GM18907 (cell line): Measurements from ENCODE around the gene HRH3.

Experiments used
- ATAC-seq: cut with Tn5 transposase; IDR thresholded peaks from one replicate; pipeline ENCODE4 v1.9.1; 2021; ENCODE audit warnings: mild to moderate bottlenecking, moderate library complexity; ENCODE audit not compliant: unreplicated experiment

The HRH3 gene

GRCh38 chr20:62201173-62202082 is 18.6 kb downstream of the HRH3 start:
- peak; percentile 62 for ATAC-seq

DNA sequence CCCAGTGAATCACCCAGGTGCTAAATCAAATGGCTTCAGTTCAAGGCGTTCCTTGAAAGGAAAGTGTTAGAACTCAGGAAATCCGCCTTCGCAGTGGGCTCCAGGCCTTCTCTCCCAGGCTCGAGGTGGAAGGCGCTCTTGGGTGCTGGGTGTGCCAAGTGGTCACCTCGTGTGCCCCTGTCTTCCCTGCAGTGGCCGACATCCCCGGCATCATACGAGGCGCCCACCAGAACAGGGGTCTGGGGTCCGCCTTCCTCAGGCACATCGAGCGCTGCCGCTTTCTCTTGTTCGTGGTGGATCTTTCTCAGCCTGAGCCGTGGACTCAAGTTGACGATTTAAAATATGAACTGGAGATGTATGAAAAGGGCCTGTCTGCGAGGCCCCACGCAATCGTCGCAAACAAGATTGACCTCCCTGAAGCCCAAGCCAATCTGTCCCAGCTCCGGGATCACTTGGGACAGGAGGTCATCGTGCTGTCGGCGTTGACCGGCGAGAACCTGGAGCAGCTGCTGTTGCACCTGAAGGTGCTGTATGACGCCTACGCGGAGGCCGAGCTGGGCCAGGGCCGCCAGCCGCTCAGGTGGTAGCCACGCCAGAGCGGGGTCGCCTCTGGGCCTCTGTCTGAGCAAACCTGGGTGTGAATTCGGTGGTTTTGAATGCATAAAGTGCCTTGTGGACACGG is 19.4 kb downstream of the HRH3 start:
- ATAC-seq: no peak

DNA sequence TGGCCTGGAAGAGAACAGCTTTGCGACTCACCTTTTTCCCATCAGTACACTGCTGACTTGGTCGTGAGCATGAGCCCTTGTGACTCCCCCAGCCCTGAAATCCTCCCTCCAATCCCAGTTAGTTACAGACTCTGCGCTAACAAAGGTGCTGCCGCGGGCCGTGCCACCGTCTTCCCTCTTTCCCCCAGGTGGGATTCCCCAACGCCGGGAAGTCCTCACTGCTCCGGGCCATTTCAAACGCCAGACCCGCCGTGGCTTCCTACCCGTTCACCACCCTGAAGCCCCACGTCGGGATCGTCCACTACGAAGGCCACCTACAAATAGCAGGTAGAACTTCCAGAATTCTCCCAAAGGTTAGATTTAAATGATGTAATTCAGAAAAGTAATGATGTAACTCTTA is 21.1 kb downstream of the HRH3 start:
- no peak for ATAC-seq

DNA sequence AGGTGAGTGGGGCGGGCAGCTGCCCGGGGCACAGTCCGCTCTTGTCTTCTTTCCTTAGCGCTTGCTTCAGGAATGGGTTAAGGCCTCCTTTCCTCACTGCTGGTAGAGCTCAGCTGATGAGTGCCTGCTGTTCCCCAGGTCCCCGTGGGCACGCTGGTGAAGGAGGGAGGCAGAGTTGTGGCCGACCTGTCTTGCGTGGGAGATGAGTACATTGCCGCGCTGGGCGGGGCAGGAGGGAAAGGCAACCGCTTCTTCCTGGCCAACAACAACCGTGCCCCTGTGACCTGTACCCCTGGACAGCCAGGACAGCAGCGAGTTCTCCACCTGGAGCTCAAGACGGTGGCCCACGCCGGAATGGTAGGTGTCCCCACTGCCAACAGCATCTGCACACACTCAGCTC is 21.6 kb downstream of the HRH3 start:
- no peak for ATAC-seq

DNA sequence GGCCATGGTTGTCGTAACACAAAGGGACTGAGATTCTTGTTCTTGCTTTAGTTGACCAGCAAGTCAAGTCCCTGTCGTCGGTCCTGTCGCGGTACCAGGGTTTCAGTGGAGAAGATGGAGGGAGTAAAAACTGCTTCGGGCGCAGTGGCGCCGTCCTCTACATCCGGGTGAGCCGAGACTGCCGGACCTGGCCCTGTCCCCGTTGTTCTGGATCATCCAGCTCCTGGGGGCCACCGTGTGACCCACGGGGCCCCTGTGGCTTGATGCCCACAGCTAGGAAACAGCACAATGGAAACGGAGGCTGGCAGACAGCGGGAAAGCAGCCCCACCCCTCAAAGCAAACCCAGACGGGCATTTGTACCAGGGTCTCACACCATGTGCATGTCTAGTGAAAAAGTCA is 22.3 kb downstream of the HRH3 start:
- no peak for ATAC-seq

DNA sequence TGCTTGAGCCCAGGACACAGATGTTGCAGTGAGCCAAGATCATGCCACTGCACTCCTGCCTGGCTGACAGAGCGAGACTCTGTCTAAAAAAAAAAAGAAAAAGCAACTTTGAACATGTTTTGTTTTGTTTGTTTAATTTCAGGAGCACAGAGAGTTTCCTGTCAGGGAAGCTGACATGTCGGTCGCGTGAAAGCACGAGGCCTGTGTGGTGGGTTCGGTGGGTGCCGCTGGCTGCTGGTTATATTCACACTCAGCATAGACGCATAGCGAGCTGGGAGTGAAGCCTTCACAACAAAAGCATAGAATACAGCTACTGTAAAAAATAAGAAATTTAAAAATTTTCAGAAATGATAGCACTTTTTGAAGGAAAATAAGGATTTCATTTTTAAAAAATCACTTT is 22.8 kb downstream of the HRH3 start:
- no peak for ATAC-seq

DNA sequence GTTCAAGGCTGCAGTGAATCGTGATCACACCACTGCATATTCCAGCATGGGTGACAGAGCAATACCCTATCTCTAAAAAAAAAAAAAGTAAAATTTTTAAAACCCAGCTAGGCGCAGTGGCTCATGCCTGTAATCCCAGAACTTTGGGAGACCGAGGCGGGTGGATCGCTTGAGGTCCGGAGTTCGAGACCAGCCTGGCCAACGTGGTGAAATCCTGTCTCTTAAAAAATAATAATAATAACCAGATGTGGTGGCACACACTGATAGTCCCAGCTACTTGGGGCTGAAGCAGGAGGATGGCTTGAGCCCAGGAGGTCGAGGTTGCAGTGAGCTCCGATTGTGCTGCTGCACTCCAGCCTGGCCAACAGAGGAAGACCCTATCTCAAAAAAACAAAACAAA is 23.8 kb downstream of the HRH3 start:
- no peak for ATAC-seq

DNA sequence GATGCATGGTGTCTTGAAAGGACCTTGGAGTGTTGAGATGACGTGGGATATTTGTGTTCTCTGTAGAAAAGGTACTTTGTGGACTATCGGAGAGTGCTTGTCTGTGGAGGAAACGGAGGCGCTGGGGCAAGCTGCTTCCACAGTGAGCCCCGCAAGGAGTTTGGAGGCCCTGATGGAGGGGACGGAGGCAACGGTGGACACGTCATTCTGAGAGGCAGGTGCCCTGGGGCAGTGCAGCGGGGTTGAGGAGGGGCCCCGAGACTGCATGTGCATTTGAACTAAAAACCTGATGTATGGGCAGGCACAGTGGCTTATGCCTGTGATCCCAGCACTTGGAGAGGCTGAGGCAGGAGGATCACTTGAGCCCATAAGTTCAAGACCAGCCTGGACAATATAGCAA is 24.3 kb downstream of the HRH3 start:
- no peak for ATAC-seq

DNA sequence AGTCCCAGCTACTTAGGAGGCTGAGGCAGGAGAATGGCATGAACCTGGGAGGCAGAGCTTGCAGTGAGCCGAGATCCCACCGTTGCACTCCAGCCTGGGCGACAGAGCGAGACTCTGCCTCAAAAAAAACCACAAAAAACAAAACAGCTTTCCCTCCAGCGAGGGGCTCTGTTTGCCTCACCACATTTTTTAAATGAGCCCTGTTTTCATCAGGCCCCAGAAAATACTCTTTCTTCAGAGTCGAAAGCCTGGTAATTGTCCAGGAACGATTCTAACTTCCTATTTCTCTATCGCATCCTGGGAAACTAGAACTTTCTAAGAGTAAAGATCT is 25.0 kb downstream of the HRH3 start:
- ATAC-seq: no peak

- no peak for ATAC-seq
These were observed 26.7 kb downstream of the HRH3 start for GRCh38 chr20:62193079-62194025.

GRCh38 chr20:62192635-62193034 is 27.4 kb downstream of the HRH3 start:
- no peak for ATAC-seq

DNA sequence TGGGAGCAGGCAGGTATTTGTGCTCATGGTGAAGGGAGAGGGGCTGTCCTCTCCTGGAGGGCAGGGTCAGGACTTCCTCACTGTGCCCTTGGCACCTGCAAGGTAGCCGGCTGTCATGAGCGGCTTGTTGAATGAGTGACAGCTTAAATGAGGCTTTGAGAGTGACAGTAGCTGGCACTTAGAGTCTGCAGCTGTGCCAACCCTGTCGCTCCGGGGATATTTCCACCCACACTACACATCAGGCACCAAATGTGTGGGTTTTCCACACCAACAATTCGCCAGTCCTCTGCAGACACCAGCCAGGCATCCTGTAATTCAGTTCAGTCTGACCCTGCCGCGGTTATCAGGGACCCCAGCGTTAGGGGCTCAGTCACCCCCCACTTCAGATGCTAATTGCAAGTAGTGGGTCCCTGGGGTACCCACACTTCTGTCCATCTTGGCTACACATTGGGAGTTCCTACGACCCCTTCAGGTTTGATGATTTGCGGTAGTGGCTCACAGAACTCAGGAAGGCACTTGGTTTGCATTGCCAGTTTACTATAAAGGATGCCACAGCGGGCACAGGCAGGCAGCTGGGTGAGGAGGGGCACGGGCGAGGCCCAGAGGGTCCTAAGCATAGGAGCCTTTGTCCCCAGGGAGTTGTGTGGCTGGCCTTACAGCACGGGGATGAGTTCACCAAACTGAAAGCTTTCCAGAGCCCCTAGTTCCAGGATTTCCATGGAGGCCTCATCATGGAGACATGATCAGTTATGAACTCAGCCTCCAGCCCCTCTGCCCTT is 28.1 kb downstream of the HRH3 start:
- no peak for ATAC-seq

DNA sequence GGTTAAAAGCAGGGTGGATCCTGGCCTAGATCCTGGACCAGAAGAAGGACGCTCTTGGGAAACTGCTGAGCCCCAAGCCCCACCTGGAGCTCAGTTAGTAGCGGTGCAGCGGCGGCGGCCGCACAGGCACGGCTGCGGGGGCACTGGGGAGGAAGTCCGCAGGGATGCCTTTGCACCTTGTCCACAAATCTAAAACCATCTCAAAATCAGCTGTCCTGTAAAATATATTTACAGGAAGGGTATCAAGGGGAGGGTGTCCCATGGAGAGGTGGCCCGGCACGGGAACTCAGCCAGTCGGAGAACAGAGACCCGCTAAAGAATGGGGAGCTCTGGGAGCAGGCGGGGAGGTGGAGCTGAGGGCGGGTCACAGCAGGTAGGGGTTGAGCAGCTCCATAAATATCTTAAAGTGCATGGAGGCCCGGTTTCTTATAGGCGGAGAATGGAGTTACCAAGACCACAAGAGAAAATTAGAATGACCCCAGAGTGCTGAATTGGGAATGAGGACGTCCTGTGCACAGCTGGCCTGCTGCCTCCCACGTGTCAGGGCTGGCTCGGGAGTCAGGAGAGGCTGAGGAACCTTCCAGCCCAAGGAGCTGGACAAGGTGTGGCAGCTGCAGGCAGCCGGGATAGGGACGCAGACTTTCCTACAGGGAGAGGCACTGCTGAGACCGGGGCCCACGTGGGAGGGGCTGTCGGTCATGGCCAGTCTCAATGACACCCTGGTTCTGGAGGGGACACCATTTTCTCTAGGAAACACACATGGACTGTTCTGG is 29.3 kb downstream of the HRH3 start:
- ATAC-seq: no peak

GRCh38 chr20:62186887-62187866 is 32.9 kb downstream of the HRH3 start:
- no peak for ATAC-seq

DNA sequence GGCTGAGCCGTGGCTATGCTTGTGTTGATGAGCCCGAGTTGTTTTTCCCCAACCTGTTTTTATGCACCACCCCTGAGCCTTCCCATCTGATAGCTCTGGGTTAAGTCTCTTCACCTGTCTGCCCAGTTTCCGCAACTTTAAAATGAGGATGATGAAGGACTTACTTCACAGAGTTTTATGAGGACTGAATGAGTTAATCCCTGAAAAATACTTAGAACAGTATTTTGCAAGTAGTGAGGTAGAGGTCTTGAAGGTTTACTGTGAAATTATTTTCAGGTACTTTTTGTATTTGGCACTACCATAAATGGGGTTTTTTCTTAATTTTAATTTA is 34.0 kb downstream of the HRH3 start:
- ATAC-seq: no peak

DNA sequence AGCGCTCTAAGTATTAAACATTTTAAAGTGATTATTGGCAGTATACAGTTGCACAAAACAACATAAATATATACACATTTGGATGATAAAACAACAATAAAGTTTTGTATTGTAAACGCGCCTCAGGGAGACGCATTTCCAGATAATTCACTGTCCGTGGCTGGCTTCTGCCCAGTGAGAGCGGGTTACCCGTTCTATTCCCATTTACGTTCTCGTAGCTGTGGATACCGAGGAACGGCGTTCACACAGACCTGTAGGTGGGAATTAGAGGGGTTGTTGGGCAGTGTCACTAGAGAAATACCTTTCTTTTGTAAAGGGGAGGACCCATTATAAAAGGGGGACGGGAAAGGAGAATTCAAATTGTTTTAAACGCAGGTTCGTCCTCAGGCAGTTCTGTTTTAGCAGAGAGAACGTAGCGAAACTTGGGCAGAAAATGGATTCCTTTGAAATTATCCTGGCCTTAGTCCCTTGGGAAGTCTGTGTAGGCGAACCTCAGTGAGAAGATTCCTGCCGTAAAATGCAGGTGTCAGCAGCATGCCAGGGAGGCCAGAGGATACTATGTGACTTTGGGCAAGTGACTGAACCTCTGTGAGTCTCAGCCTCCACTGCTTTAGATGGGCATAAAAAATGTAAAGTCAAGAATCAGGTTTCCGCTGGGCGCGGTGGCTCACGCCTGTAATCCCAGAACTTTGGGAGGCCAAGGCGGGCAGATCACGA is 36.5 kb downstream of the HRH3 start:
- ATAC-seq: no peak

DNA sequence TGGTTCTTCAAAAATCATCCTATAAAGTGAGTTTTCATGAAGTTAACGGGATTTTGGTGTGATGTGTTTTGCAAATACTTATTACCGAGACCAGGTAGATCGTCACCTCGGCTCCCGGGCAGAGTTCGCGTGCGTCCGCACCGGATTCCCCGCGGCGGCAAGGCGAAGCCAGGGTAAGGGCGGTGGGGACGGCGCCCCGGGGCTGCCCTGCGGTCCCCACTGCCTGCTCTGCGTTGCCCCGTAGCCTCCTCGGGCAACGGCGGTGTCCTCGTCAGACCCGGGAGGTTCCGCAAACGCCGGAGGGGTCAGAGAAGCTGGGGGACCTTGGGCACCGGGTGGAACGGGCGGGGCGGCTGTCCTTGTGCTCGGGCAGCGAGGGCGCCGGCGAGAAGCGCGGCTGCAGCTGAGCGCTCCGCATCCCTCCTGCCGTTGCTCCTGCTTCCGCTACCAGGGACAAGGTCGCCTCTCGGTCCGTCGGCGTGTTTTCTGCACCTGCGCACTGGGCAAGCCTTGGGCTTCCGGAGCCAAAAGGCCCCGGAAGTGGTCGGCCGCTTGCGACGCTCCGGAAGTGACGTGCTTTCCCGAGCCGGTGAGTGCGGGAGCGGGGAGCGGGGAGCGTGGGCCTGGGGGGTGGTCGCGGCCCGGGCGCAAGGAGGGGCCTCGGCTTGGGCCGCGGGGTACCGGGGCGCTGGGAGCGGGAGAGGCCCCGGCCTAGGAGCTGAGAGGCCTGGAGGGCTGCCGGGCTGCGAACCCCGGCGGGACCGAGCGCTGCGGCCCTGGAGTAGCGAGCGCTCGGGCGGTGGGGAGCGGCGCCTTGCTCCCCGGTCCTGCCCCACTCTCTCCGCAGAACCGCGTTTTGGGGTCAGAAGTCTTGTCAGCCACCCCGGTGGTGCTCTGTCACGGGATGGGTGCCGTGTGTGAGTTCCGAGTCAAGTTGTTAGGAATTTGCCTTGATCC is 37.3 kb downstream of the HRH3 start, which contains the start of gene MTG2:
Gene MTG2 (plus strand): TSS at position 560 of the 957 bp plus-strand sequence. CDS start 10,393 bp downstream, outside the sequence.
- peak; percentile 88 for ATAC-seq
